ENCODE data around the gene TMEM114.

Gene TMEM114

DNA sequence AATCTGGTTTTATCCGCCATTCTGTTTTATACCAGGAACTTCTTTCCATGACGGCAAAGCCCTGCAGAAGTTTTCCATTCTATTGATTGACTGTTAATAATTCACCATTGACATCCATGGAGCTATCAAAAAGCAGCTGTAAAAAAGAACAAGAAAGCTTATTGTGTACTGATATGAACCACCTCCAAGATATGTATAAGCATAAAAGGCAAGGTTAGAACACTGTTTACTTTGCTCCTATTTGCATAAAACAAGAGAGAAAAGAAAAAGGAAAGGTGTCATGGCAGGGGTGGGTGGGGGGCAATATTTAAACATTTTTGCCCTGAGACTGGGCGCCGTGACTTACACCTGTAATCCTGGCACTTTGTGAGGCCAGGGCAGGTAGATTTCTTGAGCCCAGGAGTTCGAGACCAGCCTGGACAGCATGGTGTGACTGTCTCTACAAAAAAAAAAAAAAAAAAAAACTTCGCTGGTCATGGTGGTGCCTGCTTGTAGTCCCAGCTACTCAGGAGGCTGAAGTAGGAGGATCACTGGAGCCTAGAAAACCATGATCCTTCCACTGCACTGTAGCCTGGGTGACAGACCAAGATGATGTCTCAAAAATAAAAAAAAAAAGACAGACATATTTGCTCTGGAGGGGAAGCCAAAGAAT is 52.5 kb downstream of the TMEM114 start:
- Histone ChIP-seq H3K4me3 (ENCODE audit: low read length) (no peak overlapping the region), H3K27ac (ENCODE audit: low read length) (no peak overlapping the region), H3K9me3 (ENCODE audit: insufficient read depth, low read depth, low read length) (no peaks in the 10 kb centered on the region), H3K4me1 (ENCODE audit: insufficient read depth, low read length) (no peaks in the 10 kb centered on the region), H3K27me3 (ENCODE audit: insufficient read depth, low read length) (no peaks in the 10 kb centered on the region; the same call in 1 of the 2 replicates), H3K36me3 (ENCODE audit: insufficient read depth, low read depth, low read length) (no peaks in the 10 kb centered on the region), H3K9ac (ENCODE audit: low read depth, low read length) (no peak overlapping the region)

DNA sequence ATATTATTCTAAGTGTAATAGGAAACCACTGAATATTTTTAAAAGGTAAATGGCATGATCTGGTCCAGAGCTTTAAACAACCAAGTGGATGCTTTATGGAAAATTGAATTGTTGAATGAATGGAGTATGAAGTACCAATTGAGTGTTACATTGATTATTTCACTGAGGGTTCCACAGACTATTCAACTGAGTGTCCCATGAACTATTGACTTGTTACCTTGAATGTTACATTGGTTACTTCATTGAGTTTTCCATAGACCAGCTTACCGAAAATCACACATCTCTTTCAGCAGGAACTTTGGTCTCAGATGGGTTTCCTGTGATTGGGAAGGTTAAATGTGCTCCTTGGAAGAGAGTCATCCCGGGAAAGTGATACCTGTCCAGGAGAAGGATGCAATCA is 56.8 kb downstream of the TMEM114 start:
- no peaks in the 10 kb centered on the region for H3K36me3 ChIP-seq (ENCODE audit: insufficient read depth, low read depth, low read length)
- H3K9ac ChIP-seq (ENCODE audit: low read depth, low read length): no peak overlapping the region
- H3K4me1 ChIP-seq (ENCODE audit: insufficient read depth, low read length): no peaks in the 10 kb centered on the region
- no peak overlapping the region for H3K27ac ChIP-seq (ENCODE audit: low read length)
- H3K9me3 ChIP-seq (ENCODE audit: insufficient read depth, low read depth, low read length): no peaks in the 10 kb centered on the region
- H3K27me3 ChIP-seq (ENCODE audit: insufficient read depth, low read length): peaks cover 5% of the 10 kb centered on the region; the same call in 1 of the 2 replicates
- no peak overlapping the region for H3K4me3 ChIP-seq (ENCODE audit: low read length)

DNA sequence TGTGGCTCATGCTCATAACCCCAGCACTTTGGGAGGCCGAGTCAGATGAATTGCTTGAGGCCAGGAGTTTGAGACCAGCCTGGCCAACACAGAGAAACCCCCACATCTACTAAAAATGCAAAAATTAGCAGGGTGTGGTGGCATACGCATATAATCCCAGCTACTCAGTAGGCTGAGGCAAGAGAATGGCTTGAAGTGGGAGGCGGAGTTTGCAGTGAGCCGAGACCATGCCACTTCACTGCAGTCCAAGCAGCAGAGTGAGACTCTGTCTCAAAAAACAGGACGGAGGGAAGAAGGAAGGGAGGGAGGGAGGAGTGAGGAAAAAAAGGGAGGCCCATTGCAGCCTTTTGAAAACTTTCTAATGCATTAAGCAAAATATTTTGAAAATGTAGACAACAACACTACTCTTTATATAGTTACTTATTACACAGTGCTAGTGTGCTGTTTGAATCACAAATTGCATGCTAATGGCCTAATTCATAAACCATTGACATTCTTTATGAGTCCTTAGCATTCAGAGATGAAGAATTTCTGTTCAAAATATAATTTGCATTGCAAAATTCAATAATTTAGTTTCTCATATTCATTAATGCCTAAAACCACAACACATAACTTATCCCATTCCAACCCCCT is 59.4 kb downstream of the TMEM114 start:
- Histone ChIP-seq H3K9ac (ENCODE audit: low read depth, low read length) (no peak overlapping the region), H3K9me3 (ENCODE audit: insufficient read depth, low read depth, low read length) (no peaks in the 10 kb centered on the region), H3K4me3 (ENCODE audit: low read length) (no peak overlapping the region), H3K4me1 (ENCODE audit: insufficient read depth, low read length) (no peaks in the 10 kb centered on the region), H3K27me3 (ENCODE audit: insufficient read depth, low read length) (peaks cover 5% of the 10 kb centered on the region; the same call in 1 of the 2 replicates), H3K27ac (ENCODE audit: low read length) (no peak overlapping the region), H3K36me3 (ENCODE audit: insufficient read depth, low read depth, low read length) (no peaks in the 10 kb centered on the region)

DNA sequence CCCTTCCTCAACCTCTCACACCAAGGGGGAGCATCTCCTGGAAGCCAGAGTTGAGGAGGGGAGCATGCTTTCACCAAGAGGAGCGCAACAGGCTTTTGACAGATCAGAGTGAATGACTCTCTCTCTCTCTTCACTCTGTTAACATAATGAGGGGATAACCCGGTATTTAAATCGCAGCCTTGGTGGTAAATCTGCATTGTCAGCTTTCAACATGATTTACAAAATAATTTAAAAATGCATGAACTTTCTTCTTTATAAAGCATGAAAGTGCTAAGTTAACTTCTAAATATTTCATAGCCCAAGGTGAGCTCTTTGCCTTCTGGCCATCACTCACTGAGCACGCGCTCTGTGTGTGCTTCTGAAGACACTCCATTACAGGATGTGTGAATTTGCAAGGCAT is 61.8 kb downstream of the TMEM114 start:
- Histone ChIP-seq H3K27me3 (ENCODE audit: insufficient read depth, low read length) (peaks cover 5% of the 10 kb centered on the region; the same call in 1 of the 2 replicates), H3K4me1 (ENCODE audit: insufficient read depth, low read length) (no peaks in the 10 kb centered on the region), H3K4me3 (ENCODE audit: low read length) (no peak overlapping the region), H3K9ac (ENCODE audit: low read depth, low read length) (no peak overlapping the region), H3K9me3 (ENCODE audit: insufficient read depth, low read depth, low read length) (no peaks in the 10 kb centered on the region), H3K27ac (ENCODE audit: low read length) (no peak overlapping the region), H3K36me3 (ENCODE audit: insufficient read depth, low read depth, low read length) (no peaks in the 10 kb centered on the region)

DNA sequence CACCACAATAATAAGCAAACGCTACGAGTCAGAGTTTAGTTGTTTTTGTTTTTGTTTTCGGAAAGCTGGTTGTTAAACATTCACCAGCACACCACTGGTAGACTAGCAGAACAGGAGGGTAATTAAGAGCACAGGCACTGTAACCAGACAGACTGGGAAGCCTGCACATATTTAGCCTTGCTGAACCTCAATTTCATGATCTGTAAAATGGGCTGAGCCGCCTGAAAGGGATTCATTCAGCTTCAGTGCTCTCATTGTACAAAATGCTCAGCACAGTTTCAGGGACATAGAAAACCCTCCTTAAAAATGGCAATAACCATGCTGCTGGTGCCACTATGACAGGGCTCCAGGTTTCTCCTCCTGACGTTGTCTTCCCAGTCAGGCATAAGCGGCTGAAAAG is 66.4 kb downstream of the TMEM114 start:
- H3K27ac ChIP-seq (ENCODE audit: low read length): no peak overlapping the region
- H3K9me3 ChIP-seq (ENCODE audit: insufficient read depth, low read depth, low read length): no peaks in the 10 kb centered on the region
- no peak overlapping the region for H3K4me3 ChIP-seq (ENCODE audit: low read length)
- no peaks in the 10 kb centered on the region for H3K36me3 ChIP-seq (ENCODE audit: insufficient read depth, low read depth, low read length)
- H3K4me1 ChIP-seq (ENCODE audit: insufficient read depth, low read length): no peaks in the 10 kb centered on the region
- H3K27me3 ChIP-seq (ENCODE audit: insufficient read depth, low read length): no peaks in the 10 kb centered on the region; the same call in 1 of the 2 replicates
- H3K9ac ChIP-seq (ENCODE audit: low read depth, low read length): no peak overlapping the region

DNA sequence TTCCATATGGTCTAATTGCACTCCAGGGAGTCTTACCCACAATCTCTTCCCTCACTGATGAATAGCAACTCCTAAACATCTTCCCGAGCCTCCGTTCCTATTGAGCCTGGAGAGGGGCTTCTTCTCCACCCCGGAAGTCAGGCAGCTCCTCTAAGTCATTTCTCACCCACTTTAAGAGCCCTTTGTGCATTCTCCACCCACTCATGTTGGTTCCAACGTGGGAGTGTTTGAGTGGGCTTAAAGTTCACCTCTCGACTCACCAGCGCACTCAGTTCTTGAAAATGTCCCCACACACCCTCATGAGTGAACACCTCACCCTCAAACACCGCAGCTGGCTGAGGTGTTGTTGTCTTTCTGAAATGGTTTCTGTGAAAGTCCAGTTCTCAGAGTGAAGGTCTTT is 67.6 kb downstream of the TMEM114 start:
- no peaks in the 10 kb centered on the region for H3K4me1 ChIP-seq (ENCODE audit: insufficient read depth, low read length)
- H3K36me3 ChIP-seq (ENCODE audit: insufficient read depth, low read depth, low read length): no peaks in the 10 kb centered on the region
- no peak overlapping the region for H3K9ac ChIP-seq (ENCODE audit: low read depth, low read length)
- H3K4me3 ChIP-seq (ENCODE audit: low read length): no peak overlapping the region
- H3K27me3 ChIP-seq (ENCODE audit: insufficient read depth, low read length): no peaks in the 10 kb centered on the region; the same call in 1 of the 2 replicates
- no peak overlapping the region for H3K27ac ChIP-seq (ENCODE audit: low read length)
- no peaks in the 10 kb centered on the region for H3K9me3 ChIP-seq (ENCODE audit: insufficient read depth, low read depth, low read length)

DNA sequence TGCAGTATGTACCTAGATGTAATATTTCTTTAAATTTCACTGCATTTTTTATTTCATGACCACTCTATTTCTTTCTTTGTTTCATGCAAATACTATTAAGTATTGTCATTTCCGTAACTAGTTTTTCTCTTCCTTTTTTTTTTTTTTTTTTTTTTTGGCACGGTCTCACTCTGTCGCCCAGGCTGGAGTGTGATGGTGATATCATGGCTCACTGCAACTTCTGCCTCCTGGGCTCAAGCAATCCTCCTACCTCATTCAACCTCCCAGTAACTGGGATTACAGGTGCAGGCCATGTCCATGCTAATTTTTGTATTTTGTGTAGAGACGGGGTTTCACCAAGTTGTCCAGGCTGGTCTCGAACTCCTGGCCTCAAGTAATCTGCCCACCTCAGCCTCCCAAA is 70.7 kb downstream of the TMEM114 start:
- Histone ChIP-seq H3K4me1 (ENCODE audit: insufficient read depth, low read length) (no peaks in the 10 kb centered on the region), H3K9ac (ENCODE audit: low read depth, low read length) (no peak overlapping the region), H3K4me3 (ENCODE audit: low read length) (no peak overlapping the region), H3K27ac (ENCODE audit: low read length) (no peak overlapping the region), H3K36me3 (ENCODE audit: insufficient read depth, low read depth, low read length) (no peaks in the 10 kb centered on the region), H3K9me3 (ENCODE audit: insufficient read depth, low read depth, low read length) (no peaks in the 10 kb centered on the region), H3K27me3 (ENCODE audit: insufficient read depth, low read length) (peaks cover 6% of the 10 kb centered on the region; the same call in 1 of the 2 replicates)
